ENCODE measurements around the gene PHACTR1. TPM values are rescaled to one million over a fixed set of nuclear protein-coding genes. Genes with fewer than 3 reads are reported as not detected.

PHACTR1 gene
- total RNA-seq, 5 donors from 2014 or later (not counting 1 experiment from before 2014, with no cell fraction given), result 0.63 to 2.6 (median 1.1) TPM

DNA sequence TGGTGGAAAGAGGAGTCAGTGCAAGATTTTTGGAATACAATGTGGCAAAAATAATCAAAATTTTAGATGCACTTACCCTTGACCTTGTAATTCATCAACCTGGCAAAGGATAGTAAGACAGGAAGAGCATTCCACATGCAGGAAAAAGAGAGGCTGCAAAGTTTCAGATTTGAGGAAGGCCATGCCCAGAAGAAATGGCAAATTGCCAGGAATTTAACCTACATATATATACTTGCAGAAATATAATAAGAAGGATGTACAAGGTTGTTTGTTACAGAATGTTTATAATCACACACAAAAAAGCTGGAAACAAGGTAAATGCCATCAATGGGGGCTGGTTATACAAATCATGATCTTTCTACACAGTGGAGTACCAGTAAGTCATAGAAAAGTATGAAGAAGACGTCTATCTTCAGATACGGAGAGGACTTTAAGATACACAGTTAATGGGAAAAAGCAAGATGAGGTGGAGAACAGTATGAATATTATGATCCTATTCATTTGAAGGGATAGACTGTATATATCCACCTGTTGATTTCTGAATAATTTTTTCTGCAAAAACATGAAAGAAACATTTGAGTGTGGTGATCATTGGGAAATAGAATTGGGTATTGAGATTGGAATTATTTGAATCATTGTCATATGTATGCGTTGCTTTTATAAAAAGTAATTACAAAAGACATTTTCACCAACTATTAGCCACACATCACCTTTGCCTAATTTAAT, 358.0 kb downstream of the PHACTR1 start:
- Mint-ChIP-seq H3K4me3 (no peak overlapping the region), H3K27me3 (peaks cover 18 to 34% of the 10 kb centered on the region in 2 donors), H3K27ac (no peak overlapping the region), H3K4me1 (no peaks in the 10 kb centered on the region), H3K9me3 (no peaks in the 10 kb centered on the region), H3K36me3 (no peaks in the 10 kb centered on the region)
- ATAC-seq (replicated peaks in 1 of 4) (no peak), DNase-seq (no peak)
- Histone ChIP-seq H3K27ac (ENCODE audit: low read length) (no peak overlapping the region), H3K4me1 (ENCODE audit: control insufficient read depth in 1 of 2, extremely low read depth in 1 of 2, insufficient read depth in 2 of 2, low read length in 2 of 2) (no peaks in the 10 kb centered on the region), H3K9me3 (no peaks in the 10 kb centered on the region), H3K4me3 (ENCODE audit: control insufficient read depth in 1 of 2, extremely low read depth in 1 of 2, low read length in 1 of 2) (no peak overlapping the region), H3K36me3 (ENCODE audit: control insufficient read depth in 2 of 2, extremely low read depth in 1 of 2, insufficient read depth in 1 of 2, low read length in 1 of 2) (no peaks in the 10 kb centered on the region), H3K27me3 (replicated peaks in 1 of 2; ENCODE audit: control insufficient read depth in 2 of 2, extremely low read depth in 1 of 2, insufficient read depth in 2 of 2, low read length in 1 of 2) (no peaks in the 10 kb centered on the region)
- ChIA-PET CTCF (no interaction called here), POLR2A (no interaction called here)
- WGBS (ENCODE audit: insufficient coverage), result no CpG with 5 or more reads among the region's 3 CpGs

DNA sequence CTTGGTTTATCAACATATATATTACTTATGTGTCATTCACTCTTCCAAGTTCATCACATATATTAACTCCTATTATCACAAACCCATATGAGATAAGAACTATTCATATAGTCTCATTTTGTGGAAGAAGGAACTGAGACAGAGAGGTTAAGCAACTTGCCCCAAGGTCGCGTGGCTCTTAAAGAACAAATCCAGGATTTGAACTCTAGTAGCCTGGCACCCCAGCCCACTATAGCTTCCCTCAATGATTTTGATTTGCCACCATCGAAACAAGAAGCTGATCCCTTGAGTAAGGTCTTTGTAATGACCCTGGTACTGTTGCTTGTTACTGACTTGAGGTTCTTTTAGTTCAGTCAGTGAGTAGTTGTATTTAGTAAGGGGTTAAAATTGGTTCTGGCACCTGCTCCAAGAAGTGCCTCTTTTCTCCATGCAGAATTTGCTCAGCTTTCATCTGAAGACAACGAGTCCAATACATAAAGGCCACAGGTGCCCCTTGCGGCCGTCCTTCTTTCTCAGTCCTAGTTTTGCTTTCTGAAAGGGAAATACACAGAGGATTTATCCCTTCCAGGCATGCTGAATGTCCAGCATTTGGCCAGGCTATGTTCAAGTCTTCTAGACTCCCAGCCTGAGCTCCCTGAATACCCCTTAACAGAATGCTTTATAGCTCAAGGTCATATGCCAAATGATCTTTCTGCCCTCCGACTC, 358.7 kb downstream of the PHACTR1 start:
- Histone ChIP-seq H3K36me3 (ENCODE audit: control insufficient read depth in 2 of 2, extremely low read depth in 1 of 2, insufficient read depth in 1 of 2, low read length in 1 of 2) (no peaks in the 10 kb centered on the region), H3K27ac (ENCODE audit: low read length) (no peak overlapping the region), H3K27me3 (replicated peaks in 1 of 2; ENCODE audit: control insufficient read depth in 2 of 2, extremely low read depth in 1 of 2, insufficient read depth in 2 of 2, low read length in 1 of 2) (no peaks in the 10 kb centered on the region), H3K4me1 (ENCODE audit: control insufficient read depth in 1 of 2, extremely low read depth in 1 of 2, insufficient read depth in 2 of 2, low read length in 2 of 2) (no peaks in the 10 kb centered on the region), H3K9me3 (no peaks in the 10 kb centered on the region), H3K4me3 (ENCODE audit: control insufficient read depth in 1 of 2, extremely low read depth in 1 of 2, low read length in 1 of 2) (no peak overlapping the region)
- no peak overlapping the region for H3K27ac Mint-ChIP-seq
- no peaks in the 10 kb centered on the region for H3K36me3 Mint-ChIP-seq
- 94% methylated on average over 5 of the region's 7 CpGs for WGBS (ENCODE audit: insufficient coverage)
- peaks cover 18 to 34% of the 10 kb centered on the region in 2 donors for H3K27me3 Mint-ChIP-seq
- ChIA-PET POLR2A (no interaction called here), CTCF (interaction anchor here in 1 of 2 donors (0.7 kb wide), 1 partner anchor 353 kb away, joined by 3 read pairs; no protein-coding TSS in a partner anchor)
- DNase-seq, result no peak
- no peaks in the 10 kb centered on the region for H3K9me3 Mint-ChIP-seq
- no peaks in the 10 kb centered on the region for H3K4me1 Mint-ChIP-seq
- H3K4me3 Mint-ChIP-seq, result no peak overlapping the region
- ATAC-seq (replicated peaks in 1 of 4), result no peak

DNA sequence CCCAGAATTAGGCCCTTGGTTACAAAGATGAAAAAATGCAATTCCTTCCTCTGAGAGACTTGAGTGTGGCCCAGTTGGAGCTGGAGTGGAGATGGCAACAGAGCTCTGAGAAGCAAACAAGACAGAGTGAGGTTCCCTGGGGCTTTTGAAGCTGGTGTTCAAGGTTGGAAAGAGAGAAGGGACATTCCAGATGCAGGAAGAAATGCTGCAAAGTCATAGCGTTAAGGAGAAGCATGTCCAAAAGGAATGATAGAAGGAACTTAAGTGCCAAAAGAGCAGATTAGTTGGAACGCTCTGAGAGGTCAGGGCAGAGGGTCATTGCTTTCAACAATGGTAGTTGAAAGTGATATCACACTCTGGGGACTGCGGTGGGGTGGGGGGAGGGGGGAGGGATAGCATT, 360.0 kb downstream of the PHACTR1 start:
- Mint-ChIP-seq H3K4me1 (no peaks in the 10 kb centered on the region), H3K4me3 (no peak overlapping the region), H3K9me3 (no peaks in the 10 kb centered on the region), H3K27me3 (peaks cover 18 to 34% of the 10 kb centered on the region in 2 donors), H3K27ac (no peak overlapping the region), H3K36me3 (no peaks in the 10 kb centered on the region)
- H3K4me1 ChIP-seq (ENCODE audit: control insufficient read depth in 1 of 2, extremely low read depth in 1 of 2, insufficient read depth in 2 of 2, low read length in 2 of 2), result no peaks in the 10 kb centered on the region
- CTCF ChIA-PET, result no interaction called here
- H3K27ac ChIP-seq (ENCODE audit: low read length), result no peak overlapping the region
- ATAC-seq (replicated peaks in 1 of 4) (no peak), DNase-seq (no peak)
- POLR2A ChIA-PET, result no interaction called here
- no peaks in the 10 kb centered on the region for H3K27me3 ChIP-seq (replicated peaks in 1 of 2; ENCODE audit: control insufficient read depth in 2 of 2, extremely low read depth in 1 of 2, insufficient read depth in 2 of 2, low read length in 1 of 2)
- no peak overlapping the region for H3K4me3 ChIP-seq (ENCODE audit: control insufficient read depth in 1 of 2, extremely low read depth in 1 of 2, low read length in 1 of 2)
- H3K9me3 ChIP-seq, result no peaks in the 10 kb centered on the region
- no peaks in the 10 kb centered on the region for H3K36me3 ChIP-seq (ENCODE audit: control insufficient read depth in 2 of 2, extremely low read depth in 1 of 2, insufficient read depth in 1 of 2, low read length in 1 of 2)
- 80% methylated on average over 1 of the region's 3 CpGs for WGBS (ENCODE audit: insufficient coverage)

DNA sequence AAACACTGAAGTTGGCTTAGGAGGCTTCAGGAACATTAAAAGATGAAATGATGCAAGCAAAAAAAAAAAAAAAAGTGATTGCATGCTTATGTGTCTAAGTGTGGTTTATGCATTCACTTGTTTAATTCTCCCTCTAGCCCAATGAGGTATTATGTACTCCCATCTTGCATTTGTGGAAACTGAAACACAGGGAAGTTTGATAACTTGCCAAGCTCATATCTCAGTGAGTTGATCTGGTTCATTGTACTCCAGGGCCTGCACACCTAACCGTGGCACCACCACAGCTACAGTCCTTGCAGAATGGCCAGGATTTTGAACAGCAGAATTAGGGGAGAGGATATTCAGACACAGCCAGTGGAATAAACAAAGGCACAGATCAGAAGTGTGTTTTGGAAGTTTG, 360.6 kb downstream of the PHACTR1 start:
- DNase-seq, result no peak
- Histone ChIP-seq H3K27me3 (replicated peaks in 1 of 2; ENCODE audit: control insufficient read depth in 2 of 2, extremely low read depth in 1 of 2, insufficient read depth in 2 of 2, low read length in 1 of 2) (no peaks in the 10 kb centered on the region), H3K4me1 (ENCODE audit: control insufficient read depth in 1 of 2, extremely low read depth in 1 of 2, insufficient read depth in 2 of 2, low read length in 2 of 2) (no peaks in the 10 kb centered on the region), H3K9me3 (no peaks in the 10 kb centered on the region), H3K4me3 (ENCODE audit: control insufficient read depth in 1 of 2, extremely low read depth in 1 of 2, low read length in 1 of 2) (no peak overlapping the region), H3K27ac (ENCODE audit: low read length) (no peak overlapping the region), H3K36me3 (ENCODE audit: control insufficient read depth in 2 of 2, extremely low read depth in 1 of 2, insufficient read depth in 1 of 2, low read length in 1 of 2) (no peaks in the 10 kb centered on the region)
- Mint-ChIP-seq H3K36me3 (no peaks in the 10 kb centered on the region), H3K4me1 (no peaks in the 10 kb centered on the region), H3K4me3 (no peak overlapping the region), H3K9me3 (no peaks in the 10 kb centered on the region), H3K27ac (no peak overlapping the region), H3K27me3 (peaks cover 18 to 34% of the 10 kb centered on the region in 2 donors)
- ChIA-PET POLR2A (no interaction called here), CTCF (no interaction called here)
- ATAC-seq (replicated peaks in 1 of 4), result no peak
- WGBS (ENCODE audit: insufficient coverage), result 86% methylated on average over 1 of the region's 1 CpG

DNA sequence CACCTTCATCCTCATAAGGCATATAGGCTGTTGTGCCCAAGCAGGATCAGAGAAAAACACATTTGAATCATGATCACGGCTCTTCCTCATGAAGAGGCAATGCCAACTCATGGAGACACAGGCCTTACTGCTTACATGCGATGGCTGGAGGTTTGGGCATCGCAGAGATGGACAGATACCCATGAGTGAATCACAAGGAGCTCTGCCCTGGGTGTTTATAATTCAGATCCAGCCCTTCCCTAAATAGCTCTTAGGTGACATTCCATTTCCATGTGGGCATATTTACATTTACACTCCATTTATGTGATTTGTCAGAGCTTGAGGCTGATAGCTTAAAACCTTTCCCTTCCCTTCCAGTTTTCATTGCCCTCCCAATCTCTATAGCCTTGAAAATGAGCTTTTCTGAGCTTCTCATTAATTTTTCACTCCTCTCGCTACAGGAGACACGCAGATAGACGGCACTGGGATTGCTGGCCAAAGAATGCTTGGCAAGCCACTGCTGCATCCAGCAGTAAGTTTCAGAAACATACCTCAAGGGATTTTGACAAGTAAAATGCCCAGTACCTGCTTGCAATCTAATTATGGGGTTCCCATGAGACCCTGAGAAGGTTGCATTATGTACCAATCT, 362.6 kb downstream of the PHACTR1 start:
- no peak overlapping the region for H3K4me3 ChIP-seq (ENCODE audit: control insufficient read depth in 1 of 2, extremely low read depth in 1 of 2, low read length in 1 of 2)
- no peaks in the 10 kb centered on the region for H3K27me3 ChIP-seq (replicated peaks in 1 of 2; ENCODE audit: control insufficient read depth in 2 of 2, extremely low read depth in 1 of 2, insufficient read depth in 2 of 2, low read length in 1 of 2)
- no peaks in the 10 kb centered on the region for H3K36me3 ChIP-seq (ENCODE audit: control insufficient read depth in 2 of 2, extremely low read depth in 1 of 2, insufficient read depth in 1 of 2, low read length in 1 of 2)
- Mint-ChIP-seq H3K9me3 (no peaks in the 10 kb centered on the region), H3K36me3 (no peaks in the 10 kb centered on the region), H3K4me1 (no peaks in the 10 kb centered on the region), H3K4me3 (no peak overlapping the region), H3K27ac (no peak overlapping the region), H3K27me3 (peaks cover 15 to 29% of the 10 kb centered on the region in 2 donors)
- WGBS (ENCODE audit: insufficient coverage), result 84% methylated on average over 4 of the region's 6 CpGs
- H3K9me3 ChIP-seq, result no peaks in the 10 kb centered on the region
- POLR2A ChIA-PET, result no interaction called here
- no peaks in the 10 kb centered on the region for H3K4me1 ChIP-seq (ENCODE audit: control insufficient read depth in 1 of 2, extremely low read depth in 1 of 2, insufficient read depth in 2 of 2, low read length in 2 of 2)
- ATAC-seq (replicated peaks in 1 of 4), result no peak
- no peak for DNase-seq
- CTCF ChIA-PET, result no interaction called here
- H3K27ac ChIP-seq (ENCODE audit: low read length), result no peak overlapping the region

DNA sequence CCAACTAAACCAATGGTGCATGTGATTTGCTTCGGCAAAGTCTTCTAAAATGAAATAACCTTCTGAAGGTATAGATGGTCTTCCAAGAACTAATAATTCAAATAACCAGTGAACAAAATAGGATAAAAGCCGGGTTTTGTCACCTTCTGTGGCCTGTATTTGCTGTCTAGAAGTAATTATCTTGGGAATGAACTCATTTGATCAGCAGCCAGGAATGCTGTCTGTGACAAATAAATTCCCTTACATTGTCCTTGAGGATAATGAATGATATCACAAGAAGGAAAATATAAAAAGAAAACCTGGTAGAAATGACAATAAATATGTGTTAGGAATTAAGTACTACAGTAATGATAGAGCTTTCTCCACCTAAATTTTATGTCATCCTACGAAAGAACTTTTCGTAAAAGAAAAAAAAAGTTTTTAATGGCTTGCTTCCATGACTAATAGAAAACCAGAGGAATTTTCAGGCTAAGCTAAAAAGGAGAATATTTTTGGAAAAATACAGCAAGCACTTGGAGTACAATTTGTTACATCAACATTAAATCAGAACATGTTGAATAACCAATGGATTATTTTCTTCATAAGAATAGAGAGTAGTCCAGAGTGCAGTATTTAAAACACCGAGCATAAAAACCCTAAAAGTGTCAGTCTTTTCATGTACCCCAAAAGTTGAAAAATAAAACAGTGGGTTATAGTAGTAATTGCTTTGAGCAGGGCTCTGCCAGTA, 364.1 kb downstream of the PHACTR1 start:
- ATAC-seq (replicated peaks in 1 of 4) (no peak), DNase-seq (no peak)
- H3K36me3 Mint-ChIP-seq, result no peaks in the 10 kb centered on the region
- Histone ChIP-seq H3K4me3 (ENCODE audit: control insufficient read depth in 1 of 2, extremely low read depth in 1 of 2, low read length in 1 of 2) (no peak overlapping the region), H3K27ac (ENCODE audit: low read length) (no peak overlapping the region), H3K27me3 (replicated peaks in 1 of 2; ENCODE audit: control insufficient read depth in 2 of 2, extremely low read depth in 1 of 2, insufficient read depth in 2 of 2, low read length in 1 of 2) (no peaks in the 10 kb centered on the region), H3K4me1 (ENCODE audit: control insufficient read depth in 1 of 2, extremely low read depth in 1 of 2, insufficient read depth in 2 of 2, low read length in 2 of 2) (no peaks in the 10 kb centered on the region), H3K9me3 (no peaks in the 10 kb centered on the region), H3K36me3 (ENCODE audit: control insufficient read depth in 2 of 2, extremely low read depth in 1 of 2, insufficient read depth in 1 of 2, low read length in 1 of 2) (no peaks in the 10 kb centered on the region)
- no peak overlapping the region for H3K27ac Mint-ChIP-seq
- H3K4me3 Mint-ChIP-seq, result no peak overlapping the region
- peaks cover 13 to 22% of the 10 kb centered on the region in 2 donors for H3K27me3 Mint-ChIP-seq
- no peaks in the 10 kb centered on the region for H3K9me3 Mint-ChIP-seq
- no CpG with 5 or more reads among the region's 5 CpGs for WGBS (ENCODE audit: insufficient coverage)
- ChIA-PET POLR2A (no interaction called here), CTCF (no interaction called here)
- no peaks in the 10 kb centered on the region for H3K4me1 Mint-ChIP-seq
